Thoracic aorta (tissue), 2 donors: ENCODE results near the gene PDE3B. TPM values are rescaled to one million over a fixed set of nuclear protein-coding genes. Genes with fewer than 3 reads are reported as not detected.

ENCODE experiments used
- ATAC-seq: fragments of 150-250 bp; one replicate; pipeline ENCODE4 v1.8.0; 2017; ENCODE audit warnings: low read depth; ENCODE audit not compliant: insufficient number of reproducible peaks, low FRiP score
- DNase-seq: peaks from one replicate; pipeline ENCODE4 v3.0.0-alpha.2; 2020; ENCODE audit warnings: low spot score
- H3K27ac ChIP-seq, 2 donors: fragments of 200-600 bp; sonication (generic); 1 replicate in 1 of 2; 2 replicates in 1 of 2; pipeline ENCODE4 v1.5.1; 2016; ENCODE audit warnings: mild to moderate bottlenecking in 2 of 2, moderate library complexity in 2 of 2
- H3K27me3 ChIP-seq: fragments of 200-600 bp; sonication (generic); replicated peaks from 2 replicates; pipeline ENCODE4 v1.6.0; 2016; ENCODE audit warnings: mild to moderate bottlenecking; ENCODE audit not compliant: insufficient read depth
- H3K36me3 ChIP-seq: fragments of 200-600 bp; sonication (generic); one replicate; pipeline ENCODE4 v1.5.1; 2016
- H3K4me1 ChIP-seq, 2 donors: fragments of 200-600 bp; sonication (generic); 1 replicate in 1 of 2; 2 replicates in 1 of 2; pipeline versions ENCODE4 v1.5.1 to v1.6.0; 2016; ENCODE audit warnings: low read depth in 2 of 2, mild to moderate bottlenecking in 1 of 2; ENCODE audit not compliant: control insufficient read depth in 1 of 2
- H3K4me3 ChIP-seq: fragments of 200-600 bp; sonication (generic); 2 replicates; pipeline ENCODE4 v1.5.1; 2016; ENCODE audit warnings: mild to moderate bottlenecking
- H3K9me3 ChIP-seq: fragments of 200-600 bp; sonication (generic); 2 replicates; pipeline ENCODE4 v1.5.1; 2016
- CTCF ChIP-seq: fragments of 200-600 bp; sonication (generic); IDR thresholded peaks from one replicate; pipeline ENCODE4 v1.5.1; 2019; ENCODE audit warnings: antibody characterized with exemption
- total RNA-seq, 2 donors: library from RNA; depleted of rRNA; stranded (reverse); fragments of >200 nt; gene quantifications; one replicate each; pipeline versions ENCODE4 v1.1.0 to v1.2.3, GENCODE V29; 2016

Gene PDE3B
- total RNA-seq, 2 donors from 2014 or later: 21.6 to 24.0 TPM

DNA sequence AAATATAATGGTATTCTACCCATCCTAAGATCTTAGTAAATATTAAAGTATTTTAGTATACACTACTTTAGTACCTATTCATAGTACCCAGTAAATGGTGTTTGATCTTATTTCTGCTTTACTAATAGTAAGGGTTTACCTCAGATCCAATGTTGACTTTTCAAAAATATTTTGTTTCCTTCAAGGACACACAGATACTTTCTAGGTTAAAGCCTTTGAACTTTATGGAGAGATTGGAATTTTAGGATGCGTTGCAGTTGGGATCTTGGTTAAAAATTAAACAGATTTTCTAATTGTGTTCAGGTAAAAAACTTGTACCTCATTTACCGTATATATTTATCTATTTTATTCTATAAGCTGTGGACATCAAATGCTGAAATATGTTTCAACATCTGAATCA, 175.2 kb downstream of the PDE3B start:
- ATAC-seq: no peak
- no peak overlapping the region for H3K4me3 ChIP-seq
- TF ChIP-seq CTCF: no peak
- no peaks in the 10 kb centered on the region for H3K4me1 ChIP-seq
- H3K9me3 ChIP-seq: no peaks in the 10 kb centered on the region
- H3K27ac ChIP-seq: no peak overlapping the region
- no peaks in the 10 kb centered on the region for H3K36me3 ChIP-seq
- DNase-seq: no peak
- no peaks in the 10 kb centered on the region for H3K27me3 ChIP-seq

DNA sequence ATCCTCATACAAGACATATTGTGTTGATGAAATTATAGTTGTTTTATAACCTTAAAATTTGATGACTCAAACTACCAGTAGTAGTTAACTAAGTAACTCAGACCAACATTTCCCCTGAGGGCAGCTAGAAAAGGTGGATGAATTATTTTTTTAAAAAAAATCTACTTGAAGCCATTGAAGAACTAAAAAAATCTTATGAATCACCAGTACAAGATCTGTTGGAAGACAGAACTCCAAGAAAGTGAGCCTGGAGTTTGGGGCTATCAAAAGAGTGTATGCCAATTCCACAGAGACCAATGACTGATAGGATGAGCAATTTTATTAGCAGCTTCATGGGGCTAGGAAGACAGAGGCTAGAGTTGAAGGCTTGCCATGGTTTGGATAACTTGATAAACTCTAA, 176.0 kb downstream of the PDE3B start:
- Histone ChIP-seq H3K4me3 (no peak overlapping the region), H3K4me1 (no peaks in the 10 kb centered on the region), H3K27ac (no peak overlapping the region), H3K9me3 (no peaks in the 10 kb centered on the region), H3K27me3 (no peaks in the 10 kb centered on the region), H3K36me3 (no peaks in the 10 kb centered on the region)
- no peak for TF ChIP-seq CTCF
- ATAC-seq: no peak
- DNase-seq: no peak

DNA sequence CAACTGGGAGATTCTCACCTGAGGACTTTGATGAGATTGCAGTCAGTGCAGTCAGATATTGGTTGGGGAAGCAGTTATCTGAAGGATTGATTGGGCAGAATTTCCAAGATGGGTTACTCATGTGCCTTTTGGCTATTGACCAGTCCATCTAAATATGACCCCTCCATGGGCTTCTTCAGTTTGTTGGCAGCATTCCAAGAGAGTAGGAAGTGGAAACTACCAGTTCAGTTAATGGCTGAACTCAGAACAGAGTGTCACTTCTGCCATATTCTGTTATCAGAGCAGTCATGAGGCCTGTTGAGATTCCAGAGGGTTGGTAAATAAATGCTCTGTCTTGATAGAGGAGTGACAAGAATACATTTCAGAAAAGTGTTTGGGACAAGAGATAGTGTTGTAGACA, 177.4 kb downstream of the PDE3B start:
- Histone ChIP-seq H3K36me3 (no peaks in the 10 kb centered on the region), H3K4me1 (no peaks in the 10 kb centered on the region), H3K4me3 (no peak overlapping the region), H3K27me3 (no peaks in the 10 kb centered on the region), H3K9me3 (no peaks in the 10 kb centered on the region), H3K27ac (no peak overlapping the region)
- ATAC-seq: no peak
- TF ChIP-seq CTCF: no peak
- no peak for DNase-seq

DNA sequence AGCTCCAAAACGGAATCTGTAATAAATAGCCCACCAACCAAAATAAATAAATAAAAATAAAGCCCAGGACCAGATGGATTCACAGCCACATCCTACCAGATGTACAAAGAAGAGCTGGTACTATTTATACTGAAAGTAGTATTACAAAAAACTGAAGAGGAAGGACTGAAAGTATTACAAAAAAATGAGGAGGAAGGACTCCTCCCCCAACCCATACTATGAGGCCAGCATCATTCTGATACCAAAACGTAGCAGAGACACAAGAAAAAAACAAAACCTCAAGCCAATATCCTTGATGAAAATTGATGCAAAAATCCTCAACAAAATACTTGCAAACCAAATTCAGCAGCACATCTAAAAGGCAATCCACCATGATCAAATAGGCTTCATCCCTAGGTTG, 183.0 kb downstream of the PDE3B start:
- no peak for TF ChIP-seq CTCF
- ATAC-seq: no peak
- no peaks in the 10 kb centered on the region for H3K36me3 ChIP-seq
- H3K9me3 ChIP-seq: no peaks in the 10 kb centered on the region
- H3K4me3 ChIP-seq: no peak overlapping the region
- H3K4me1 ChIP-seq: no peaks in the 10 kb centered on the region
- no peak for DNase-seq
- no peaks in the 10 kb centered on the region for H3K27me3 ChIP-seq
- H3K27ac ChIP-seq: no peak overlapping the region

GRCh38 chr11:14835496-14836492, 192.2 kb downstream of the PDE3B start:
- TF ChIP-seq CTCF: no peak
- Histone ChIP-seq H3K36me3 (no peaks in the 10 kb centered on the region), H3K27me3 (no peaks in the 10 kb centered on the region), H3K4me1 (no peaks in the 10 kb centered on the region), H3K9me3 (no peaks in the 10 kb centered on the region), H3K4me3 (no peak overlapping the region), H3K27ac (no peak overlapping the region)
- ATAC-seq (no peak), DNase-seq (no peak)
